HG02981 (cell line): ENCODE results near the gene BMP4.

Experiments
- ATAC-seq: cut with Tn5 transposase; IDR thresholded peaks from one replicate; pipeline ENCODE4 v1.9.1; 2021; ENCODE audit warnings: mild to moderate bottlenecking, moderate library complexity; ENCODE audit not compliant: unreplicated experiment

BMP4 gene

DNA sequence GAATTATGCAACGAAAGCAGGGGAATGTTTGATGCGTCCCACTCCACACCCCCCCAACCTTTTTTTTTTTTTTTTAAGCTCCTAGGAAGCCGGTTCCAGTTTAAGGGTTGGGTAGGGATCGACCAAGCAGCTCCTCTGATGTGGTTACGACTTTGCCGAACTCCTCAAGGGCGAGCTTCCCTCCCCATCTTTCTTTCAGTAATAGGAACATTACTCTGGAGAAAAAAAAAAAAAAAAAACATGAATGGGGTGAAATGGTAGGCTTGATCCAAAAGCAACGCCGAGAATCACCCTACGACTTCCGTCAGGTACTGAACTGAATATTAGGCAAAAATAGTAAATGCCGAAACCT lies 9.6 kb downstream of the BMP4 start:
- ATAC-seq = no peak

GRCh38 chr14:53946404-53947093 lies 10.1 kb downstream of the BMP4 start:
- ATAC-seq = no peak

- no peak for ATAC-seq
Measured at GRCh38 chr14:53946071-53946403, 10.6 kb downstream of the BMP4 start.

DNA sequence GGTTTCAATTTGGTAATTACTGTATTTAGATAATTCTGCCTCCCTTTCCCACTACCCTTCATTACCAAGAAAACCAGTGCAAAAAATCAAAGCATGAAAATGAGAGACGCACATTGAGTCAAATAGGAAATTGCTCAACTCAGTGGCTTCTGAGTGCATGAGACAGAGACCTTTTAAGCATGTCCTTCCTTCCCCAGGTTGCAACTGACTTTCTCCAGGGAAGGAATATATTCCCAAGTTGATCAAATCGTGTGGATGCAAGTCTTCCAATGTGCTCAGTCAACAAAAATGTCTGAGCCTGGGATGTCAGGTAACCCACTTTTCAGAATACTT lies 12.9 kb downstream of the BMP4 start:
- no peak for ATAC-seq

- no peak for ATAC-seq
Measured at GRCh38 chr14:53942970-53943750, 13.5 kb downstream of the BMP4 start.

DNA sequence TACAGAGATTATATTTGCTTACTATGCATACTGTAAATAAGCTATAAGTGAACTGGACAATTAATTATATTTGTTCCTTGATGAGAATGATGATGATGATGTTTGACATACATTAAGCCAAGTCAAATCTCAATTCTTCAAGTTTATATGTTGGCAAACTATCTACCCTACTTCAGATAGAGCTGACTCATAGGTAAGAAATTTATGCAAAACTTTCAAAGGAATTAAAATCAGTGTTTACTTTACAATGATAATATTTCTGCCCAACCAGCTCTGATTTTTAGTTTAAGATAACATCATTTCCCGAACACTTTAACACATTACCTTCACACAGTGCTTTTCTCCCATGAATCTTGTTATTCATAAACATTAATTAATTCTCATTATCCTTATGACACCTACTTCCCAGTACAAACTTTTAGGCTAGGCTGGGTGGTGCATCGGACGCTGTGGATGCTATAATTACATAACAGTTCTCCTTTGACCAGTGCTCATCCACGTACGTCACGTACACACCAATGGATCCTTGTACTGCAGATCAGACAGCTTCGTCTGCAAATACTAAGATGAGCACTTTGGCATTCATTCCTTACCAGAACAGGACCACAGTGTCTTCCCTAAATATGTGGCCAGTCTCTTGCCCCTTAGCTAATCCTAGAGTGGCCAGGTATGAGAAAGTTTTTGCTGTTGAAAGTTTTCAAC lies 18.3 kb downstream of the BMP4 start:
- ATAC-seq = no peak

GRCh38 chr14:53934778-53935414 lies 21.7 kb downstream of the BMP4 start:
- no peak for ATAC-seq

- no peak for ATAC-seq
Measured at GRCh38 chr14:53932966-53933365, 23.7 kb downstream of the BMP4 start.

DNA sequence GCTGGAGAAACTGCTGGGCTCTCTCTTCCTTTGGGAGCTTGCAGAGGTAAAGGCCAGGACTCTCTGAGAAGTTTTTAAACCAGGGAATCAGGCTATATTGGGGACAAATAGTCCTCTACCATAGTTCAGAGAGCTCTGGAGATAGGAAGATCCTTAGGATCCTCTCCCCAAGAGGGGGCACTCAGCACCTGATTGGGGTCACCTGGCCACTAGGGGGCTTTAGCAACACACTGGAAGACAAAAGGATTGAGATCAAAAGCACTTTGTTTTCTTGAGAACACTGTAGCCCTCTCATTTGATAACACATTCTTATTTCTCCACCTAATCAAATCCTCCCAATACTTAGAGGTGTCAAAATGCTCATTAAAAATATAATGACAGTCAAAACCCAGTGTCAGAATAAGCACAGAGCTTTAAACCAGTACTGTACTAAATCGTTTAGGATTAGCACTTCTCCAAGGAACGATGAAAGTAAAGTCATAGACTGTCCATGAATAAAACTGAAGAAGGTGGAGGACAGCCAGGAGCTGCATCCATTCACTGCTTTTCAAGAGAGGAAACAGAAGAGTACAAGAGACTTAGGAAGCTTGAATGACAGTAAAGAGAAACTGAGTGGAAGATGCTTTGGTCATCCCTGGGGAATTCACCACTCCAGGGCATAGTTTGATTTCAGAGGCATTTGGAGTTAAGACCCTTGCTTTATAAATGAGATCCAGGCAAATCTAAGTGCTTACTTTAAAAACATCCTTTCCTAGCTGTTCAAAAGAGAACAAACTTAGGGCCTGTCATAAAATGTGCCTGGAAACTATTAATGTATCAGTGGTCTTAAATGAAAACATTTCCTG lies 26.5 kb downstream of the BMP4 start:
- ATAC-seq = no peak

DNA sequence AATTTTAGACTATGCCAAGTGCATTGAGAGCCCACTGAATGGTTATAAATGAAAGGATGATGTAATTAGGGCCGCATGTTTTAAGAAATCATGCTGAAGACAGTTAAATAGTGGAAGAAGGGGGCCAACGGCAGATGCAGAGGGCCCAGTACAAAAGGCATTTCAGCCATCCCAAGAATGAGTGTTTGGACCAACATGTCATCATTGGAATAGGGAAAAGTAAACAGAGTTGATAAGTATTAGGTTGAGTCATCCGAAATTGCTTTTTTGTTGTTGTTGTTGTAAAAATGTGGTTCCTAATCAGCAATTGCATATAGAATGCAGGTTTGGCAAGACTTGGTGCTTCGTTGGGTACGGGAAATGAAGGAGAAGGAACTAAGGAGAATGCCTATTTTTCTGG lies 29.5 kb downstream of the BMP4 start:
- no peak for ATAC-seq

GRCh38 chr14:53925201-53925766 lies 31.3 kb downstream of the BMP4 start:
- no peak for ATAC-seq

DNA sequence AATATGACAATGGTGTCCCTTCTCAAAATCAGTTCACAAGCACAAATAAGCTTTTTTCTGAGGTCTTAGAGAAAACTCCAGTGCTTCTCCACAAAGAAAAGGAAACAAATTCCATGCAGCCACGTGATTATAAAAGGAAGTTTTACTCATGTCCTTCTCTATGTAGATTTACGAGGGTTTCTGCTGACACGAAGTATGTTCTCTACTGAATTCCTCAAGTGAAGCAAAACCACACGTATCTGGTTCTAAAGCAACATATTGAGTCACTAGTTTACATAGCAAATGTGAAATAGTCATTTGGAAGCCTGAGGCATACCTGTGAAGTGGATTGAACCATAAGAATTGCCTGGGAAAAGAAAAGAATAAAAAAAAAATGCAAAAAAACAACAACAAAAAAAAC lies 31.9 kb downstream of the BMP4 start:
- no peak for ATAC-seq

GRCh38 chr14:53921027-53921426 lies 35.6 kb downstream of the BMP4 start:
- no peak for ATAC-seq

GRCh38 chr14:53916239-53916638 lies 40.4 kb downstream of the BMP4 start:
- ATAC-seq = no peak

DNA sequence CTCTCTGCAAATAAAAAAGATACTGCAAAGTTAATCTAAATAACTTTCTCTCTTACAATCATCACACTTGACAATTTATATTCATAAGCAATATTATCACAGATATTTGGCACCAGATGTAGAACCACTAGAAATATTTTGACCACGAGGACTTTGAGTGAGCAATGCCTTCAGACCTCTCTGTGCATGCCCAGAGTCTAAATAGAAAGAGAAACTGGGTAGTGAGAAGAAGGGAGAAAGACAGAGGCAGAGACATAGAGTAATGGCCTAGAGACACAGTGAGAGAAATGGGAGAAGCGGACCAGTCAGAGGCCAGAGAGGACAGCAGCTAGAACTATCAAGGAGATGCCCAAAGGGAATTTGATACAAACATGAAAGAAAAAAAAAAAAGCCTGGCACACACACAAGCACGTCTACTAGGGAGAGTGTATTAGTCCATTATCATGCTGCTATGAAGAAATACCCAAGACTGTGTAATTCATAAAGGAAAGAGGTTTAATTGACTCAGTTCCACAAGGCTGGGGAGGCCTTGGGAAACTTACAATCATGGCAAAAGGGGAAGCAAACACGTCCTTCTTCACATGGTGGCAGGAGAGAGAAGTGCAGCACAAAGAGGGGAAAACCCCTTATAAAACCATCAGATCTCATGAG lies 41.1 kb downstream of the BMP4 start:
- ATAC-seq = no peak

GRCh38 chr14:53912021-53912420 lies 44.6 kb downstream of the BMP4 start:
- ATAC-seq = no peak

DNA sequence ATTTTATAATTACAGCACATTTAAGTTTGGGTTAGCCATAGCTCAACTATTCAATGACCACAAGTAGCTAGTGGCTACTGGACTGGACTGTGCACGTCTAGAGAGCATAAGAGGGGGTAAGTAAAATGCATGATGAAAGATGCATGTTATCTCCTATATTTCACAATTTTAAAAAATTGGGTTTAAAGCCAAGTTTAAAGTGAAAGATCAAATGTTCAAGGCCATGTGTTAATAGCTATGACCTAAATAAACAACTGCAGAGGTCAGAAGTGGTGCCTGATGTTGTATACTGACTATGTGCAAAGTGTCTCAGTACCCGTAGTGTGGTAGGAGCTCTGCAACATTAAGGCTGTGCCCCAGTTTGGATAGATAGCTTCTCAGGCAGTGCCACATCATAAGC lies 48.2 kb downstream of the BMP4 start:
- ATAC-seq = no peak

DNA sequence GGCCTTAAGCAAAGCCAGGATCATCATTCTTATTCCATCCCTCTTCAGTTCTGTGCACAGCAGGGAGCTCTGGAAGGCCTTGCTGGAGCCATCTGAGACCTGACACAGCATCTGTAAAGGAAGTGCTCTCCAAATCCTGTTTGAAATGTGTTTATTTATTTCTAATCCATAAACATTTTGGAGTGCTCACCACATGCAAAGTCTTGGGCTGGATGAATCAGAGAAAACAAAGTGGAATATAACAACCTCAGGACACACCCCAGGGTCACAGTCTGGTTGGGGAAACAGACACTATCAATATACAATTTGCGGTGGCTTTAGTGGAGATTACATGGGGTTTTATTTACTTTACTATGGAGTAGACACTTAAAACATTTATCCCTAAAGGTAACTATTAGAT lies 54.3 kb downstream of the BMP4 start:
- ATAC-seq = no peak

DNA sequence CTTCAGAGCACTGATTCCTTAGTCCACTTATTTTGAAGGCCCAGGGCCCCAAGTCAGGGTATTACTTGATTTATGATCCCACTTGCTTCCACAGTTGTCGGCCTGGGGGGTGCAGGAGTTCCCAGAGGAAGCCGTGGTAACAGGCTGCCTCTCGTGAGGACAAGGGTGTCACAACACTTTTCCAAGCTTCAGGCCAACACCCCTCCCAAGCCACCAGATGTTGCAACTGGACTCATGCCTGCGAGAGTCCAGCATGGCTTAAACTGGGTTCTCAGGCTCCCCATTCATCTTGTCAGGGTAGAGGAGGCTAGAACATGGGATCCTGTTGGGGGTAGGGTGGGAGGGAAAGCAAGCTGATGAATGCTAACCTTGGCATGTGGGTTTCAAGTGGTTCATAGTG lies 56.1 kb downstream of the BMP4 start:
- no peak for ATAC-seq
